Measurements from ENCODE around the gene CADPS2.

- TF ChIP-seq CTCF (IDR thresholded peaks at IDR 0.05 in 4 of 5, conservative IDR thresholded peaks at IDR 0.05 in 1 of 5), result no peak
- TF ChIP-seq POLR2A (IDR thresholded peaks at IDR 0.05), result no peak
Observed at GRCh38 chr7:122553761-122554160, 332.5 kb downstream of the CADPS2 start.
